Natural killer cell (primary cell): Measurements from ENCODE around the gene SORCS2. TPM values are rescaled to one million over a fixed set of nuclear protein-coding genes. Genes with fewer than 3 reads are reported as not detected.

Source experiments
- ATAC-seq, 3 donors: fragments of 150-1000 bp in 2 of 3; fragments of 200-7000 bp in 1 of 3; cut with Tn5 transposase; 1 replicate in 1 of 3; 2 replicates in 2 of 3; pipeline ENCODE4 v1.10.0; 2021; ENCODE audit warnings: mild to moderate bottlenecking in 2 of 3, moderate library complexity in 2 of 3
- DNase-seq, 2 donors: peaks; one replicate each; pipeline versions ENCODE4 v3.0.0 to v3.0.0-alpha.2; 2013 to 2021; ENCODE audit warnings: mixed read lengths in 1 of 2
- H3K27ac ChIP-seq: one replicate; pipeline ENCODE4 v1.5.1; 2013; ENCODE audit warnings: mild to moderate bottlenecking, low read length
- H3K27me3 ChIP-seq: one replicate; pipeline ENCODE4 v1.6.1; 2013; ENCODE audit warnings: low read length; ENCODE audit not compliant: control insufficient read depth, insufficient read depth
- H3K36me3 ChIP-seq: one replicate; pipeline ENCODE4 v1.6.1; 2013; ENCODE audit warnings: low read length; ENCODE audit not compliant: control insufficient read depth, insufficient read depth
- H3K4me1 ChIP-seq: one replicate; pipeline ENCODE4 v1.6.1; 2013; ENCODE audit warnings: low read length; ENCODE audit not compliant: control insufficient read depth, insufficient read depth
- H3K4me3 ChIP-seq: one replicate; pipeline ENCODE4 v1.5.1; 2013; ENCODE audit warnings: low read length
- H3K9me3 ChIP-seq: one replicate; pipeline ENCODE4 v1.6.1; 2013; ENCODE audit warnings: low read length; ENCODE audit not compliant: control insufficient read depth, insufficient read depth
- H3K27ac Mint-ChIP-seq, 2 donors: one replicate each; pipeline ENCODE4 v1.8.0; 2022; ENCODE audit warnings: mild to moderate bottlenecking in 2 of 2, mixed read lengths in 2 of 2, moderate library complexity in 1 of 2
- H3K27me3 Mint-ChIP-seq, 2 donors: one replicate each; pipeline ENCODE4 v1.8.0; 2022; ENCODE audit warnings: low read depth in 2 of 2, mixed read lengths in 2 of 2
- H3K36me3 Mint-ChIP-seq: one replicate; pipeline ENCODE4 v1.8.0; 2022; ENCODE audit warnings: mixed read lengths
- H3K4me1 Mint-ChIP-seq, 2 donors: one replicate each; pipeline ENCODE4 v1.8.0; 2022; ENCODE audit warnings: mixed read lengths in 2 of 2
- H3K4me3 Mint-ChIP-seq: one replicate; pipeline ENCODE4 v1.8.0; 2022; ENCODE audit warnings: mild to moderate bottlenecking, moderate library complexity, mixed read lengths
- H3K9me3 Mint-ChIP-seq, 2 donors: one replicate each; pipeline ENCODE4 v1.8.0; 2022; ENCODE audit warnings: mixed read lengths in 2 of 2
- CTCF ChIP-seq: fragments of 200-600 bp; IDR thresholded peaks from one replicate; pipeline ENCODE4 v1.8.0; 2022; ENCODE audit warnings: antibody characterized with exemption
- WGBS: methylation state at CpG from one replicate; pipeline ENCODE4 v1.1.7; 2013; ENCODE audit warnings: missing lambda C conversion rate; ENCODE audit not compliant: insufficient coverage; 5-methylcytosine and 5-hydroxymethylcytosine counted together
- intact Hi-C: fragments of 100-400 bp; cut with micrococcal nuclease; formaldehyde crosslinking; loops from one replicate; pipeline ENCODE4 v1.14.2; 2022
- total RNA-seq, 4 donors: library from RNA; stranded (reverse); fragments of 120-200 nt in 1 of 4; gene quantifications; one replicate each; pipeline versions ENCODE4 v1.2.3 to v1.2.4, GENCODE V29; 2013 to 2022

SORCS2 gene
- total RNA-seq, 3 donors from 2014 or later (not counting 1 experiment from before 2014, with no cell fraction given), result 1.2 to 2.5 (median 1.4) TPM

DNA sequence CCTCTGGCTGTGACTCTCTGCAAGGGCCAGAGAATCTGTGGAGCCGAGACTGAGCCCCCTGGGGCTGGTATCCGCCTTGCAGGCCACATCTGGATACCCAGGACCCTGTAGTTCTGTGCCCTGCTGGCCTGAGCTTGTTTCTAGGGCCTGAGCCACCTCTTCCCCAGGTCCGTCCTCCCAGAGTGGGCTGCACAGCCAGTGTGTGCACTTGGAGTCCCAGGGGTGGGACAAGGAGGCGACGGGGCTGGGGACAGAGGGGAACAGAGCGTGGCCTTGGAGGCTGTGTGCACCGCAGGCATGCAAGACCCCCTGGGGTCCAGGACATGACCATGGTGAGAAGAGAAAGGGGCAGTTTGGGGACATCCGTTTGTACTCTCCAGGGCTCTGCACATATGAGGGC lies 105.5 kb downstream of the SORCS2 start:
- TF ChIP-seq CTCF, result no peak
- intact Hi-C loops, result no loop called here
- no peaks in the 10 kb centered on the region for H3K9me3 ChIP-seq
- H3K4me3 Mint-ChIP-seq, result no peak overlapping the region
- no peaks in the 10 kb centered on the region for H3K4me1 ChIP-seq
- H3K36me3 ChIP-seq, result no peaks in the 10 kb centered on the region
- H3K27ac ChIP-seq, result no peak overlapping the region
- H3K36me3 Mint-ChIP-seq, result no peaks in the 10 kb centered on the region
- no peak for ATAC-seq
- H3K27me3 Mint-ChIP-seq, result peaks cover 17 to 29% of the 10 kb centered on the region in 2 donors
- peaks cover 6 to 7% of the 10 kb centered on the region in 2 donors for H3K4me1 Mint-ChIP-seq
- 73% methylated on average over 8 of the region's 8 CpGs for WGBS
- H3K9me3 Mint-ChIP-seq, result no peaks in the 10 kb centered on the region
- no peak for DNase-seq
- H3K27ac Mint-ChIP-seq, result no peak overlapping the region
- H3K4me3 ChIP-seq, result no peak overlapping the region
- H3K27me3 ChIP-seq, result no peaks in the 10 kb centered on the region

GRCh38 chr4:7298619-7299009 lies 106.3 kb downstream of the SORCS2 start:
- WGBS, result 59% methylated on average over 13 of the region's 13 CpGs
- DNase-seq (no peak), ATAC-seq (no peak)
- Mint-ChIP-seq H3K27me3 (peaks cover 21 to 33% of the 10 kb centered on the region in 2 donors), H3K4me1 (peaks cover 6 to 7% of the 10 kb centered on the region in 2 donors), H3K4me3 (no peak overlapping the region), H3K9me3 (no peaks in the 10 kb centered on the region), H3K36me3 (no peaks in the 10 kb centered on the region), H3K27ac (no peak overlapping the region)
- no peaks in the 10 kb centered on the region for H3K4me1 ChIP-seq
- H3K36me3 ChIP-seq, result no peaks in the 10 kb centered on the region
- H3K27me3 ChIP-seq, result no peaks in the 10 kb centered on the region
- no peak overlapping the region for H3K27ac ChIP-seq
- intact Hi-C loops, result no loop called here
- no peak overlapping the region for H3K4me3 ChIP-seq
- TF ChIP-seq CTCF, result no peak
- H3K9me3 ChIP-seq, result no peaks in the 10 kb centered on the region

DNA sequence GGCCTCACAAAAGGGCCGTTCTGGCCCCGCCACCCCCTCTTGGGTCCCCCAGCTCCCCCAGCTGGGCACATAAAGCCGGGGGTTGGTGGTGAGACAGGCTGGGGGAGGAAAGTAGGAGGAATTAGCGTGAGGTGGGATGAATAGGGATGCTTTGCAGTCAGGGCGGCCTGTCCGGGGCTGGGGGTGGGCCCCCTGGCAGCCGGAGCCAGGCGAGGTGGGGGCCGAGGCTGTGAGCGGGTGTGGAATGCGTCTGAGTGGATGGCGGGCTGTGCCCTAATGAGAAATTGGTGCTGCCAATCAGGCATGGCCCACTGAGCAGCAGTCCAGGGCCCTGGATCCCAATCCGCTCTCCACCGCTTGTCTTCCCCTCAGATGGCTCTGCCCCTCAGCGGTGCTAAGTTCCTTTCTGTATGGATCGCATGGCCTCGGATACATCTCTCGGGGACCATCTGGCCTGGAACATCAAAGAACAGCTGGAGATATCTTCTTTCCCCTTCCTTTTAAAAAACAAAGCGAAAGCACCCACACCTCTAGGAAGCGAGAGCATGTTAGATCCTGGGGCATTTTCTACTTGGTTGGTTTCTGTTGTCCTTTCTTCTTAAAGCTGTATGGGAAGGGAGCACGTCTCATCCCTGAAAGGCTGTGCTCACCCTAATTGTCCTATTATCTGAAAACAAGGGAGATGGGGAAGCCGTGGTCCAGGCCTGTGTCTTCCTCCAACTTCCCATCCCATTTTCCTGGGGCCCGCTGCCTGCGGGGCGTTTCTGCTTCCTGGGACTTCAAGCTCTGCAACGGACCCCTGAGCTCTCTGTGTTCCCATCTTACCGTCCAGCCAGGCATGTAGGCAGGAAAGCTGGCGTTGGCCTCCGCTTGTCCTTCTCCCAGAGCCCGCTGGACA lies 106.9 kb downstream of the SORCS2 start:
- DNase-seq, result no peak
- H3K27me3 ChIP-seq, result no peaks in the 10 kb centered on the region
- no peak overlapping the region for H3K4me3 Mint-ChIP-seq
- H3K9me3 Mint-ChIP-seq, result no peaks in the 10 kb centered on the region
- H3K9me3 ChIP-seq, result no peaks in the 10 kb centered on the region
- no peak overlapping the region for H3K27ac Mint-ChIP-seq
- H3K27ac ChIP-seq, result no peak overlapping the region
- H3K4me1 Mint-ChIP-seq, result peaks cover 6 to 7% of the 10 kb centered on the region in 2 donors
- TF ChIP-seq CTCF, result no peak
- WGBS, result 57% methylated on average over 28 of the region's 30 CpGs
- no peak for ATAC-seq
- H3K36me3 Mint-ChIP-seq, result no peaks in the 10 kb centered on the region
- intact Hi-C loops, result no loop called here
- H3K4me3 ChIP-seq, result no peak overlapping the region
- no peaks in the 10 kb centered on the region for H3K36me3 ChIP-seq
- H3K4me1 ChIP-seq, result no peaks in the 10 kb centered on the region
- H3K27me3 Mint-ChIP-seq, result peaks cover 25 to 36% of the 10 kb centered on the region in 2 donors
